Sigmoid colon (tissue), 7 donors: Measurements from ENCODE around the gene MRPL19. TPM values are rescaled to one million over a fixed set of nuclear protein-coding genes. Genes with fewer than 3 reads are reported as not detected.

Experiments
- DNase-seq: peaks from one replicate; pipeline ENCODE4 v3.0.0-alpha.2; 2019
- H3K27ac ChIP-seq, 4 donors: fragments of 200-600 bp; sonication (generic); one replicate each; pipeline ENCODE4 v1.5.1; 2016 to 2019; ENCODE audit warnings: mild to moderate bottlenecking in 1 of 4
- H3K27me3 ChIP-seq, 3 donors: fragments of 200-600 bp; sonication (generic); one replicate each; pipeline ENCODE4 v1.5.1; 2019; ENCODE audit warnings: mild to moderate bottlenecking in 1 of 3
- H3K36me3 ChIP-seq, 4 donors: fragments of 200-600 bp; sonication (generic); one replicate each; pipeline ENCODE4 v1.5.1; 2016 to 2019
- H3K4me1 ChIP-seq, 4 donors: fragments of 200-600 bp; sonication (generic); one replicate each; pipeline ENCODE4 v1.5.1; 2017 to 2019
- H3K4me3 ChIP-seq, 4 donors: fragments of 200-600 bp; sonication (generic); one replicate each; pipeline ENCODE4 v1.5.1; 2017 to 2019; ENCODE audit warnings: mild to moderate bottlenecking in 2 of 4, moderate library complexity in 1 of 4
- H3K9me3 ChIP-seq, 4 donors: fragments of 200-600 bp in 3 of 4; sonication (generic) in 3 of 4; one replicate each; pipeline versions ENCODE4 v1.5.1 to v1.6.1; 2013 to 2019
- EP300 ChIP-seq, 4 donors: sonication (generic); formaldehyde crosslinking; IDR thresholded peaks; one replicate each; pipeline ENCODE4 v1.6.1; 2017; ENCODE audit warnings: antibody characterized with exemption in 4 of 4
- POLR2A ChIP-seq, 2 donors: fragments of 450-650 bp; IDR thresholded peaks; one replicate each; pipeline ENCODE4 v1.6.1; 2016; ENCODE audit warnings: antibody characterized with exemption in 2 of 2, mild to moderate bottlenecking in 2 of 2, moderate library complexity in 2 of 2
- POLR2AphosphoS5 ChIP-seq, 4 donors: sonication (generic); formaldehyde crosslinking; IDR thresholded peaks; one replicate each; pipeline ENCODE4 v1.6.1; 2017; ENCODE audit warnings: antibody characterized with exemption in 4 of 4
- WGBS, 2 donors: extraction: QIAGEN DNeasy Blood & Tissue Kit; methylation state at CpG; one replicate each; pipeline ENCODE4 v1.1.7; 2013; 5-methylcytosine and 5-hydroxymethylcytosine counted together
- intact Hi-C: fragments of 100-400 bp; cut with DNase I; formaldehyde crosslinking; loops from one replicate; pipeline ENCODE4 v1.15.1; 2023
- polyA plus RNA-seq, 3 donors: library from polyadenylated mRNA; stranded (reverse); fragments of 200-250 nt; gene quantifications; one replicate each; pipeline ENCODE4 v1.2.3, GENCODE V29; 2013
- total RNA-seq, 4 donors: library from RNA; depleted of rRNA; stranded (reverse); fragments of >200 nt; gene quantifications; one replicate each; pipeline ENCODE4 v1.1.0, GENCODE V29; 2016
- TF ChIP-seq, protein P1 (sequence below), 4 experiments: fragments of 450-650 bp in 3 of 4; fragments of 200-600 bp in 1 of 4; IDR thresholded peaks; one replicate each; pipeline ENCODE4 v1.5.1; 2016 to 2019; ENCODE audit warnings: antibody characterized with exemption in 4 of 4, mild to moderate bottlenecking in 3 of 4, moderate library complexity in 2 of 4
- donor health status: healthy with polysubstance abuse.
- donor health status: Bipolar disorder and iron deficiency.
- donor health status: healthy.

Gene MRPL19
- total and polyA plus RNA-seq, 7 donors = 24.8 to 52.1 (median 36.4) TPM

DNA sequence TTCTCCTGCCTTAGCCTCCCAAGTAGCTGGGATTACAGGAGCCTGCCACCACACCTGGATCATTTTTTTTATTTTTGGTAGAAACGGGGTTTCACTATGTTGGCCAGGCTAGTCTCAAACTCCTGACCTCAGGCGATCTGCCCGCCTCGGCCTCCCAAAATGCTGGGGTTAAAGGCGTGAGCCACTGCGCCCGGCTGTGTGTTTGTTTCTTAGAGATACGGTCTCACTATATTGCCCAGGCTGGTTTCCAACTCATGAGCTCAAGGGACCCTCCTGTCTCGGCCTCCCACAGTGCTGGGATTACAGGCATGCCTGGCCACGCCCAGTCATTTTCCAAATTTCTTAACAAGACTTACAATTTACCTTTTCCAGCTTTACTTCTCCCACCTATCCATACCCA is 940 bp upstream of the MRPL19 start:
- WGBS, 2 donors = 96 to 97% methylated on average over 10 of the region's 10 CpGs
- no peak for DNase-seq
- no peak for TF ChIP-seq POLR2A (IDR thresholded peaks at IDR 0.05)
- TF ChIP-seq POLR2AphosphoS5 (IDR thresholded peaks at IDR 0.05) = no peak
- TF ChIP-seq, protein P1, sequence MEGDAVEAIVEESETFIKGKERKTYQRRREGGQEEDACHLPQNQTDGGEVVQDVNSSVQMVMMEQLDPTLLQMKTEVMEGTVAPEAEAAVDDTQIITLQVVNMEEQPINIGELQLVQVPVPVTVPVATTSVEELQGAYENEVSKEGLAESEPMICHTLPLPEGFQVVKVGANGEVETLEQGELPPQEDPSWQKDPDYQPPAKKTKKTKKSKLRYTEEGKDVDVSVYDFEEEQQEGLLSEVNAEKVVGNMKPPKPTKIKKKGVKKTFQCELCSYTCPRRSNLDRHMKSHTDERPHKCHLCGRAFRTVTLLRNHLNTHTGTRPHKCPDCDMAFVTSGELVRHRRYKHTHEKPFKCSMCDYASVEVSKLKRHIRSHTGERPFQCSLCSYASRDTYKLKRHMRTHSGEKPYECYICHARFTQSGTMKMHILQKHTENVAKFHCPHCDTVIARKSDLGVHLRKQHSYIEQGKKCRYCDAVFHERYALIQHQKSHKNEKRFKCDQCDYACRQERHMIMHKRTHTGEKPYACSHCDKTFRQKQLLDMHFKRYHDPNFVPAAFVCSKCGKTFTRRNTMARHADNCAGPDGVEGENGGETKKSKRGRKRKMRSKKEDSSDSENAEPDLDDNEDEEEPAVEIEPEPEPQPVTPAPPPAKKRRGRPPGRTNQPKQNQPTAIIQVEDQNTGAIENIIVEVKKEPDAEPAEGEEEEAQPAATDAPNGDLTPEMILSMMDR (IDR thresholded peaks at IDR 0.05) = no peak
- Histone ChIP-seq H3K27ac (peak overlapping the region in 3 of 4 donors; percentile 81 to 83 (median 81)), H3K4me3 (no peak overlapping the region), H3K27me3 (no peaks in the 10 kb centered on the region), H3K4me1 (peaks cover 0 to 38% (median 16%) of the 10 kb centered on the region in 4 donors), H3K36me3 (peaks cover 0 to 17% (median 0%) of the 10 kb centered on the region in 4 donors), H3K9me3 (no peaks in the 10 kb centered on the region)
- intact Hi-C loops = no loop called here

DNA sequence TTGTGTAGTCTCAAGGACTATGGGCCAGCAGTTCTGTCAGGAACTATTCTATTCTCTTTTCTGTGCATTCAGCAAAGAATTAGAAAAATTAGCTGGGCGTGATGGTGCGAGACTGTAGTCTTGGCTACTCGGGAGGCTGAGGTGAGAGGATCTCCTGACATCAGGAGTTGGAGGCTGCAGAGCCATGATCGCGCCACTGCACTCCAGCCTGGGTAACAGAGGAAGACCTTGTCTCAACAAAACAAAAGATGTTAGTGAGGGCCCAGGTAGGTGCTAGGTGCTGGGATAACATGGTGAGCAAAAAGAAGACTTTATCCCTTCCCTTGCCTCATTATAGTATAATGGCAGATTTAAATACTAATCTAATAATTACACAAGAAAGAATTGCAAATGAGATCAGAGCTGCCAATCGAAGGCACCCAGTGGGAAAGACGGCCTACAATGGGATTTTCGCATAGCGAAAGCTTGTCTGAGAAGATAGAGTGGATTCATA is 447 bp upstream of the MRPL19 start:
- Histone ChIP-seq H3K9me3 (no peaks in the 10 kb centered on the region), H3K27ac (peak overlapping the region; percentile 75 to 83 (median 81)), H3K36me3 (peaks cover 0 to 22% (median 0%) of the 10 kb centered on the region in 4 donors), H3K27me3 (no peaks in the 10 kb centered on the region), H3K4me1 (peaks cover 0 to 33% (median 16%) of the 10 kb centered on the region in 4 donors), H3K4me3 (peak overlapping the region; percentile 81 to 97 (median 94))
- intact Hi-C loops = no loop called here
- no peak for DNase-seq
- WGBS, 2 donors = 83 to 86% methylated on average over 9 of the region's 9 CpGs
- TF ChIP-seq, protein P1 (IDR thresholded peaks at IDR 0.05) = no peak
- TF ChIP-seq EP300 (IDR thresholded peaks at IDR 0.05) (no peak), POLR2A (IDR thresholded peaks at IDR 0.05) (no peak), POLR2AphosphoS5 (IDR thresholded peaks at IDR 0.05) (no peak)

DNA sequence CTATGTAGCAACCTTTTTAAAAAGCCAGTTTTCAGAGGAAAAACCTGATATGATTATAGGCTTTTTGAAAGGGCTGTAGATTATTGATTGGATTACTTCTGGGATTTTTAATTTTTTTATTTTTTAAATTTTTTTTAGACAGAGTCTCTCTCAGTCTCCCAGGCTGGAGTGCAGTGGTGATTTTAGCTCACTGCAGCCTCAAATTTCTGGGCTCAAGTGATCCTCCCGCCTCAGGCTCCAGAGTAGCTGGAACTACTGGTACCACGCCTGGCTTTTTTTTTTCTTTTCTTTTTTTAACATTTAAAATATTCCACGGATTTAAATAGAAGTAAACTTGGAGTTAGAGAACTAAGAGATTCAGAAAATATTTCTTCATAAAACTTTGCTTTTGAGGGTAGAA is 1.2 kb downstream of the MRPL19 start:
- intact Hi-C loops = no loop called here
- Histone ChIP-seq H3K9me3 (no peaks in the 10 kb centered on the region), H3K27me3 (no peaks in the 10 kb centered on the region), H3K4me1 (peaks cover 0 to 32% (median 16%) of the 10 kb centered on the region in 4 donors), H3K36me3 (peaks cover 4 to 38% (median 9%) of the 10 kb centered on the region in 4 donors), H3K4me3 (peak overlapping the region in 3 of 4 donors; percentile 81 to 97 (median 94)), H3K27ac (peak overlapping the region in 1 of 4 donors; percentile 83)
- TF ChIP-seq POLR2A (IDR thresholded peaks at IDR 0.05) (no peak), POLR2AphosphoS5 (IDR thresholded peaks at IDR 0.05) (no peak)
- TF ChIP-seq, protein P1 (IDR thresholded peaks at IDR 0.05) = no peak
- WGBS, 2 donors = 70 to 84% methylated on average over 3 of the region's 3 CpGs
- no peak for DNase-seq

DNA sequence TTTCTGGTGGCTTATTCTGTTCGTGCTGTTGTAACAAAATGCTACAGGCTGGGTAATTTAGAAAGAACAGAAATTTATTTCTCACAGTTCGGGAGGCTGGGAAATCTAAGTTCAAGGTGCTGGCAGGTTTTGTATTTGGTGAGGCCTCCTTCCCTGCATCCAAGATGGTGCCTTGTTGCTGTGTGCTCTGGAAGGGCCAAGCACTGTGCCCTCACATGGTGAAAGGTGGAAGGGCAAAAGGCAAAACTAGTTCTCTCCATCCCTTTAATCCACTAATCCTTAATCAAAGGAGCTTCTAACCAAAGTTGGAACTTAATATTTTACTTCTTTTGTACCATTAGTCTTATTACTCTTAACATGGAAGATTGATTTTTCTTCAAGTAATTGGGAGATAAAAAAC is 7.4 kb downstream of the MRPL19 start:
- intact Hi-C loops = no loop called here
- peaks cover 17 to 99% (median 36%) of the 10 kb centered on the region in 4 donors for H3K36me3 ChIP-seq
- no peak for DNase-seq
- H3K4me1 ChIP-seq = peaks cover 0 to 7% (median 0%) of the 10 kb centered on the region in 4 donors
- H3K4me3 ChIP-seq = no peak overlapping the region
- WGBS, 2 donors = 95 to 98% methylated on average over 2 of the region's 2 CpGs
- H3K9me3 ChIP-seq = no peaks in the 10 kb centered on the region
- no peaks in the 10 kb centered on the region for H3K27me3 ChIP-seq
- H3K27ac ChIP-seq = no peak overlapping the region
- TF ChIP-seq POLR2AphosphoS5 (IDR thresholded peaks at IDR 0.05) (no peak), EP300 (IDR thresholded peaks at IDR 0.05) (no peak), POLR2A (IDR thresholded peaks at IDR 0.05) (no peak)
- TF ChIP-seq, protein P1 (IDR thresholded peaks at IDR 0.05) = no peak

DNA sequence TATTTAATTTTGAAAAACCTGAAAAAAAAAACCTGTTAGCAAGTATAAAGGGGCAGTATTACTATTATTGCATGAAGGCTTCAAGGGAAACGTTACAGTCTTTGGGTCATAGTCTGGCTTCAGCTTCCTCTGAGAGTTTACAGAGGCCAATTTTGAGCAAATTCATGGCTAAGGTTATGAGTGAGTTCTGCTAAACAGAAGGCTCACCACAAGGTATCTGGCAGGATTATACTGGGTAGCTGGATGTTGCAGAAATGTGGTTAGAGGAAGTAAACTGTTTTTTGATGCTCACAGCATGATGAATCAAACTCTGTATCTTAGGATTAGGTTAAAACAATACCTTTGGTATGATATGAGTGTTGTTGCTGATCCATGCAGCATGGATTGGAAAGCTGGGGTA is 9.3 kb downstream of the MRPL19 start:
- Histone ChIP-seq H3K27me3 (no peaks in the 10 kb centered on the region), H3K4me3 (no peak overlapping the region), H3K27ac (no peak overlapping the region), H3K36me3 (peaks cover 17 to 93% (median 36%) of the 10 kb centered on the region in 4 donors), H3K9me3 (no peaks in the 10 kb centered on the region), H3K4me1 (no peaks in the 10 kb centered on the region)
- WGBS, 2 donors = 77 to 91% methylated on average over 1 of the region's 1 CpG
- DNase-seq = no peak
- TF ChIP-seq POLR2A (IDR thresholded peaks at IDR 0.05) (no peak), EP300 (IDR thresholded peaks at IDR 0.05) (no peak)
- TF ChIP-seq, protein P1 (IDR thresholded peaks at IDR 0.05) = no peak
- intact Hi-C loops = no loop called here
